SK-N-SH treated with all-trans-retinoic acid at 6 μM for 48 hours (cell line): Measurements from ENCODE around the gene ARL2.

ENCODE experiments used
- PATZ1 ChIP-seq: fragments of 250-450 bp; sonication (Bioruptor Pico); IDR thresholded peaks from 2 replicates; pipeline ENCODE4 v1.8.0; 2020; ENCODE audit warnings: mild to moderate bottlenecking, moderate library complexity, borderline replicate concordance
- PPARA ChIP-seq: fragments of 250-450 bp; sonication (Bioruptor Pico); IDR thresholded peaks from 2 replicates; pipeline ENCODE4 v1.5.0; 2020; ENCODE audit warnings: mild to moderate bottlenecking, borderline replicate concordance
- RARB ChIP-seq: fragments of 250-450 bp; sonication (Bioruptor Pico); IDR thresholded peaks from 2 replicates; pipeline ENCODE4 v1.8.0; 2021; ENCODE audit warnings: mild to moderate bottlenecking, moderate library complexity
- TCF4 ChIP-seq: fragments of 250-450 bp; sonication (Bioruptor Pico); IDR thresholded peaks from 2 replicates; pipeline ENCODE4 v1.8.0; 2021; ENCODE audit warnings: mild to moderate bottlenecking, moderate library complexity, borderline replicate concordance
- ZC3H10 ChIP-seq: fragments of 250-450 bp; sonication (Bioruptor Pico); IDR thresholded peaks from 2 replicates; pipeline ENCODE4 v1.5.1; 2021; ENCODE audit warnings: mild to moderate bottlenecking, moderate library complexity
- ZFP3 ChIP-seq: fragments of 250-450 bp; sonication (Bioruptor Pico); IDR thresholded peaks from 2 replicates; pipeline ENCODE4 v1.5.0; 2020; ENCODE audit warnings: mild to moderate bottlenecking, moderate library complexity
- ZFP30 ChIP-seq: fragments of 450-650 bp; formaldehyde crosslinking; IDR thresholded peaks from 2 replicates; pipeline ENCODE4 v1.5.0; 2022; ENCODE audit warnings: mild to moderate bottlenecking, moderate library complexity
- ZNF8 ChIP-seq: fragments of 450-650 bp; formaldehyde crosslinking; IDR thresholded peaks from 2 replicates; pipeline ENCODE4 v1.5.0; 2020; ENCODE audit warnings: mild to moderate bottlenecking, moderate library complexity

GRCh38 chr11:64970731-64971151, 43.2 kb upstream of the ARL2 start:
- TF ChIP-seq ZFP3 (CRISPR knock-in tag) (no peak), PPARA (CRISPR knock-in tag) (no peak), ZNF8 (CRISPR knock-in tag) (no peak), TCF4 (CRISPR knock-in tag) (no peak), PATZ1 (no peak), ZFP30 (CRISPR knock-in tag) (no peak), ZC3H10 (CRISPR knock-in tag) (no peak), RARB (no peak)
